ENCODE measurements around the gene ATAD3A. TPM values are rescaled to one million over a fixed set of nuclear protein-coding genes. Genes with fewer than 3 reads are reported as not detected.

Gene ATAD3A
- total RNA-seq, 1 experiment from 2014 or later: 74.7 TPM

DNA sequence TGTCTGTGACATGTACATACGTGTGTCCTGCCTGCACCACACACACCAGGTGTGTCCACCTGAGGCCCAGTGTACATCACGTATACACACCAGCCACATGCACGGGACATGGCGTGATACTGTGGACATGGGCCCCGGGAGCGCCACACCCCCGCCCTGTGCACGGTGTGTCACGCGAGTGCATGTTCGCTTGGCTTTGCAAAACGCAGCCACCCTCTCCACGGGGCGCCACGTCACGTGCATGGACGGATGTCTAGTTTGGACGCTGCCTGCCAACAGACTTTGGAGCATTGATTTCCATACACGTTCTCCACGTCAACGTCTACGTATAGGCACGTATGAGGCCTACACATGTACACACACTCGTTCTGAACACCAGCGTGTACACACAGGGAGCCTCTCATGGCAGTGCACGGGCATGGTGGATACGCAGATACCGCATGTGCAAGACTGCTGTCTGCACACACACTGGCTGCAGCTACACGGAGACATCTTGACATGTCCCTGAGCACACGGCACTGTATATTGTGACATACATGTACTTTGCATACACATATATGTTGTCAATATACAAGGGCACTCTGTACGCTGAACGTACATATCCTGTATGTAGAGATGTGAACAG is 25.8 kb downstream of the ATAD3A start:
- Histone ChIP-seq H3K36me3 (peaks cover 42% of the 10 kb centered on the region), H3K9me3 (replicated peaks) (no peaks in the 10 kb centered on the region; the same call in 1 of the 2 replicates), H3K27me3 (no peaks in the 10 kb centered on the region), H3K4me1 (no peaks in the 10 kb centered on the region), H3K4me3 (no peak overlapping the region), H3K27ac (no peak overlapping the region)
- no peak for DNase-seq

DNA sequence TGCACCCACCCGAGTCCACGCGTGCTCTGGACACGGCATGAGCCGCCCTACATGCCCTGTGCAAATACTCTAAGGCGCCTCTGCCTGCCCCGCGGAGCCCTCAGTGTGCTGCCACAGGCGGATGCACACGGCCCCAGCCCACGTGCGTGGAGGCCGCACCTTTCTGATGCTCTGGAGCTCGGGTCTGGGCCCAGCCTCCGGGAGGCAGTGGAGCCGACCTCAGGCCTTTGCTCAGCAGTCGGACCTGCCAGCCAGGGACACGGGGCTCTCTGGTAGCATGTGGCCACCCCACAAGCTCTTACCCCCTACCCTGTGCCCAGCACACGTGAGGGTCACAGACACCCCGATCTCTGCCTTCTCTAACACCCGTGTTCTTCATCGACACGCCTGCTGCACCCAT is 26.4 kb downstream of the ATAD3A start:
- no peak overlapping the region for H3K4me3 ChIP-seq
- no peaks in the 10 kb centered on the region for H3K27me3 ChIP-seq
- H3K36me3 ChIP-seq: peaks cover 44% of the 10 kb centered on the region
- no peaks in the 10 kb centered on the region; the same call in 1 of the 2 replicates for H3K9me3 ChIP-seq (replicated peaks)
- no peaks in the 10 kb centered on the region for H3K4me1 ChIP-seq
- DNase-seq: no peak
- H3K27ac ChIP-seq: no peak overlapping the region

DNA sequence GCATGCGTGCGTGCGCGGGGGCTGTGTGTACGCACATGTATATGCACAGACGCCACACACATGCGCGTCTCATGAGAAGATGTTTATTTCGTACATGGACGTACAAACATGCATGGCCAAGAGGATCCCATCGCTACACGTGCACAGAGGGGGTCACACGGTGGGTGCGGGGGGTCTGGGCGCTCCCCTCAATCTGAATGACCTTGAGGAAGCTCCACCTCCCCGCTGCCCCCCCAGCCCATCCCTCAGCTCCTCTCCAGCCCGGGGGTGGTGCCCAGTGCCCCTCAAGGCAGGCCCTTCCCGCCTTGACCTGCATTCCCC is 27.0 kb downstream of the ATAD3A start:
- Histone ChIP-seq H3K27me3 (no peaks in the 10 kb centered on the region), H3K4me1 (no peaks in the 10 kb centered on the region), H3K4me3 (no peak overlapping the region), H3K36me3 (peaks cover 48% of the 10 kb centered on the region), H3K9me3 (replicated peaks) (no peaks in the 10 kb centered on the region; the same call in 1 of the 2 replicates), H3K27ac (no peak overlapping the region)
- DNase-seq: no peak

DNA sequence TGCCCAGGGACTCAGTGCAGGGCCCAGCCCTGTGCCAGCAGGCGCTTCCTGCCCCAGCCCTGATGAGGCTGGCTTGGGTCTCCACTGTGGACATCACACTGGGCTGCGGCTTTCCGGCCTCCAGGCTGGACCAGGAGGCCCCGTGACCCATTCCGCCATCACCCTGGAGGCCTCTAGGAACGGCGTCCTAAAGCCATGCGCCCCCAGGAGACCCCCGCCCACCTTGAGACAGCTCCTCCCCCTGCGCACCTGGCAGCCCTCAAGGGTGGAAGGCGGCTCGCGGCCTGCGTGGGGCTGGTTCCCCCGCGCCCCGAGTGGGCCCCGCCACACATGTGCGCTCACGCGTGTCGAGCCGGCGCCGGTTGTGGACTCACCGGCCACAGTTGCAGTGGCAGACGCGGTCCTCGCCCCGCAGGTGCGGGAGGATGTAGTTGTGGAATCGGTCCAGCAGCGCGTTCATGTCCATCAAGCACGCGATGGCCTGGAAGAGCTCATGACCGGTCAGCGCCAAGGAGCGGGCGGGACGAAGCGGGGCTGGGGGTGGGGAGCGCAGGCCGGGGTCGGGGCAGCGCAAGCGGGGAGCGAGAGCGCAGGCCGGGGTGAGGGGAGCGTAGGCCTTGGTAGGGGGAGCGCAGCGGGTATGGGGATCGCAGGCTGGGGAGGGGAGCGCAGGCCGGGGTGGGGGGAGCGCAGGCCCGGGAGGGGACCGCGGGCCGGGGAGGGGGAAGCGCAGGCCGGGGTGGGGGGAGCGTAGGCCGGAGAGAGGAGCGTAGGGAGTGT is 27.5 kb downstream of the ATAD3A start:
- Histone ChIP-seq H3K9me3 (replicated peaks) (no peaks in the 10 kb centered on the region; the same call in 1 of the 2 replicates), H3K4me3 (no peak overlapping the region), H3K27me3 (no peaks in the 10 kb centered on the region), H3K4me1 (no peaks in the 10 kb centered on the region), H3K27ac (no peak overlapping the region), H3K36me3 (peaks cover 50% of the 10 kb centered on the region)
- DNase-seq: no peak

DNA sequence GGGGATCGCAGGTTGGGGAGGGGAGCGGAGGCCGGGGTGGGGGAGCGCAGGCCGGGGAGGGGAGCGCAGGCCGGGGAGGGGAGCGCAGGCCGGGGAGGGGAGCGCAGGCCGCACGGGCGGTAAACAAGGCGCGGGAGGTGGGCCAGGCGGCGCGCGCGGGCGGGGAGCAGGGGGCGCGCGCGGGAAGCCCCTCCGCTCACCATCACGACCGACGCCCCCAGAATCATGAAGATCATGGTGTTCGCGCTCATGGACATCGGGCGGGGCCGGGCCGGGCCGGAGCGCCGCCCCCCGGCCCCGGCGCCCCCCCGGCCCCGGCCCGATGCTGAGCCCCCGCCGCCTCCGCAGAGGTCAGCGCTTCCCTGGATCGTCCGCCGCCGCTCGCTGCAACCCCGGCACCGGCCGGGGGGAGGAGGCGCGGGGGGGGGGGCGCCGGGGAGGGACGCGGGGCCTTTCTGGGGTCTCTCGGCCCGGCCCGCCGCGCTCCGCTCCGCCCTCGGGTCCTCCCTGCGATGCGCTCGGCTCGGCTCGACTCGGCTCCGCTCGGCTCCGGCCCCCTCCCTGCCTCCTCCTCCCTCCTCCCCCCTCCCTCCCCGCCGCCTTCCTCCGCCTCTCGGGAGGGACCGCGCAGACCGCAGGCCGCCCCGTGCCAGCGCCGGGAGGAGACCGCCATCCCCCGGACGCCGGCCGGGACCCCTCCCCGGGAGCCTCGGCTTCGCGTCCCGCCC is 28.3 kb downstream of the ATAD3A start, which contains the start of gene TMEM240:
TMEM240 (minus strand) TSS at position 535 of the 728 bp plus-strand sequence; CDS start at position 257, 278 bp downstream.
- no peaks in the 10 kb centered on the region; the same call in 1 of the 2 replicates for H3K9me3 ChIP-seq (replicated peaks)
- H3K4me3 ChIP-seq: no peak within 1 kb of the TSS
- H3K27me3 ChIP-seq: no peaks in the 10 kb centered on the region
- H3K4me1 ChIP-seq: no peaks in the 10 kb centered on the region
- H3K27ac ChIP-seq: no peak within 1 kb of the TSS
- H3K36me3 ChIP-seq: peaks cover 51% of the 10 kb centered on the region
- no peak for DNase-seq

DNA sequence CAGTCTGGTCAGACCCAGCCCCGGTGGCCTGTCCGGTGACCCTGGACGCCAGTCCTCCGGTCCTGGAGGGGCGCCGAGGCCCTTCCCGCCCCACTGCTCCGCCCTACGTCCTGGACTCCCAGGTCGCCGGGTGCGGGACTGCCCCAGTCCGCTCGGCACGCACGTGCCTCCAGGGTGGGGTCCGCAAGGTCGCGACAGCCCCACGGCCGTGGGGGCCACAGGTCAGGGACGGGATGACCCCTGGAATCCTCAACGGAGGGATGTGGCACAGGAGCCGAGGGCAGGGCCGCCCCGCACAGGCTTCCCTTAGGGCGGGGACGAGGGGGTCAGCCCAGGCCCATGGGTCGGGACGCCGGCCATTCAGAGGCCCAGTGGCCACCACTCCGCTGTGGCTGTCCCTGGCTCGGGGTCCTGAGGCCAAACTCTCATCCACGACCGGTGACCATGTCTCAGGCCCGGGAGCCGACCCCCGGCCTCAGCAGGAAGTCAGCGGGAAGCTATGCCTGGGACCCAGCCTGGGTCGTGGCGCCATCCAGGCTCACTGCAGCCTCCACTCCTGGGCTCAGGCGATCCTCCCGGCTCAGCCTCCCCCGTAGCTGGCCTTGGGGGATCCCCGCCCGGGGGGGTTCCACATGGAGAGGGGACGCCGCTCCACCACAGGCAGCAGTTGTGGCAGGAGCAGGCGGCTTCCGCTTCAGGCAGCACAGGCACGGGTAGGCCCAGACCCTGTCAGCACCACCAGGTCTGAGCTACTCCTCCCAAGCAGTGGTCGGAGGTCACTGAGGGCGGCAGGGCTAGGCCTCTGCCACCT is 29.1 kb downstream of the ATAD3A start:
- H3K36me3 ChIP-seq: peaks cover 55% of the 10 kb centered on the region

DNA sequence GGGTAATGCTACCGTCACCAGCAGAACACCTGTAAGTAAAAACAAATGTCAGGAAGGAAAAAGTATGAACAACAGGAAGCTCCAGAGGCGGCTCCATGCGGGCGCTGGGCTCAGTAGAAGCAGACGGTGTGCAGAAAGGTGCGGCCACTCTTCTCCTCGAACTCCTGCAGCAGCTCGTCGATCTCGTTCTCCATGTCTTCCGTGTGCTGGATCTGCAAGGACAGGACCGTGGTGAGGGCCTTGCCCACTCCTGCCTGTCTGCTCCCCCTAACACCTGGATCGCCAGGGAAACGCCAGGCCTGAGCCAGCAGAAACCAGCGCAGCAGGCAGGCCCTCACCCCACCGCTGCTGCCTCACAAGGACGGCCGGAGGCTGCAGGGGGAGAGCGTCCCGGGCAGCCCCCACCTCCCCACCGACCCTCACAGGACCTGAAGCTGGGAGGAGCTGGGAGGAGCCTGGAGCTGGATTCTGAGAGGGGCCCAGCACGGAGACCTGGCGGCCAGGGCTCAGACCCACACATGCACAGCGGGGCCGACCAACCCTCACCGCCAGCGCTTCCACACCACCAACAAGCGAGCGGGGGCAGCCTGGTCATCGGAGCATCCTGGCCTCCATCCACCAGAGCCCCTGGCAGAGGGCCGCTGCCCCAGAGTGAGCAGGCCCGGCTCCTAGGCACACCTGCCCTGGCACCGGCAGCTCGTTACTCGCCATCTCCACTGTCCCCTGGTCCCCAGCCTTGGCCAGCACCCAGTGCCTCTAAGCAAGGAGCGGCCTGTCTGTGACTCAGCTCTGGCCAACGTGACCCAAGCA is 30.2 kb downstream of the ATAD3A start:
- Histone ChIP-seq H3K9me3 (replicated peaks) (no peaks in the 10 kb centered on the region; the same call in 1 of the 2 replicates), H3K36me3 (peaks cover 60% of the 10 kb centered on the region), H3K4me3 (no peak overlapping the region), H3K27ac (no peak overlapping the region), H3K4me1 (no peaks in the 10 kb centered on the region), H3K27me3 (no peaks in the 10 kb centered on the region)
- no peak for DNase-seq

More for the DNA sequence above, 29.1 kb downstream of the ATAD3A start:
- Histone ChIP-seq H3K9me3 (replicated peaks) (no peaks in the 10 kb centered on the region; the same call in 1 of the 2 replicates), H3K27me3 (no peaks in the 10 kb centered on the region), H3K27ac (no peak overlapping the region), H3K4me3 (no peak overlapping the region), H3K4me1 (no peaks in the 10 kb centered on the region)
- DNase-seq: no peak

DNA sequence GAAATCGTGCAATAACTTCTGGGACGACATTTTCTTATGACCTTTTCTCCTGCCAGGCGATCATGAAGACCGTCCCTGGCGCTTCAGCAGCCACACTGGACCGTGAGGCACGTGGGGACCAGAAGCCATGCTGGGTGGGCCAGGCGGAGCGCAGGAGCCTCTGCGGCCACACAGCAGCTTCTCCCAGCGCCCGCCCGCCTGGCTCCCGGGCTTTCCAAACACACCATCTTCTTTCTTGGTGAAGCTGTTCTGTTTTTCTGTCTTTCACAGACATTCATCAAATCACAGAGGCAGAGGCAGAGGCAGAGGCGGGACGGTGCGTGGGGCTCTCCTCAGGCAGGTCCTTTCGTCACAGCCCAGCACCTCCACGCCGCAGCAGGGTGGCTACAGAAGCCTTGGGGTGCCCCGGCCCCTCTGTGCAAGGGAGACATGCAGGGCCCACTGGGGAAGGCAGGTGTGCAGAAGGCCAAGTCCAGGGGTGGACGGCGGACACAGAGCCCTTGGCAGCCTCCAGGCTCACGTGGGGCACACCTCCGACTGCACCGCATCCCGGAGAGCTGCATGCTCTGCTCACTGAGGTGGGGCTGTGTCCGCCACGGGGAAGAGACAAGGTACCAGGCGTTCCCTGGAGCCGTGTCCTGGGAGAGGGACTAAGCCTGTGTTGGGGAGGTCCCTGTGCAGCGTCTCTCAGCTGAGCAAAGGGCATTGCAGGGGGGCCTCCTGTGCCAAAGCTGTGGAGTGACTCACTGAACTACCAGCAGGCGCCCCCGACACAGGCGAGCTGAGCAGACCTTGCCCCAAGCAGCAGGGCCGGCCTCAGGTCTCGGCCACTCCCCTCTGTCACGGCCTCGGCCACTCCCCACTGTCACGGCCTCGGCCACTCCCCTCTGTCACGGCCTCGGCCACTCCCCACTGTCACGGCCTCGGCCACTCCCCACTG is 31.1 kb downstream of the ATAD3A start:
- Histone ChIP-seq H3K4me1 (no peaks in the 10 kb centered on the region), H3K27me3 (no peaks in the 10 kb centered on the region), H3K9me3 (replicated peaks) (no peaks in the 10 kb centered on the region; the same call in 1 of the 2 replicates), H3K27ac (no peak overlapping the region), H3K4me3 (no peak overlapping the region), H3K36me3 (peaks cover 55% of the 10 kb centered on the region)
- DNase-seq: no peak

DNA sequence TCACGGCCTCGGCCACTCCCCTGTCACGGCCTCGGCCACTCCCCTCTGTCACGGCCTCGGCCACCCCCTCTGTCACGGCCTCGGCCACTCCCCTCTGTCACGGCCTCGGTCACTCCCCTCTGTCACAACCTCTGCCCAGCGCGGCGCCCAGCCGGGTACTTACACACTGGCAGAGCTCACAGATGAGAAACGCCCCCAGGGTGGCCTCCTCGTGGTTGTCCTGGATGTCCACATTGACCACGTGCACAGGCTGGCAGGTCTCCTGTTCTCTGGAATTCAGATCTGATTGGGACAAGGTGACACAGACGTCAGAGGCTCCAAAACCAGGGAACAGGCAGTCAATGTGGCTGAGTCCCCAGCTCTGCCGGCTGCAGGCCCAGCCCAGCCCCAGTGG is 31.7 kb downstream of the ATAD3A start:
- Histone ChIP-seq H3K9me3 (replicated peaks) (no peaks in the 10 kb centered on the region; the same call in 1 of the 2 replicates), H3K36me3 (peaks cover 53% of the 10 kb centered on the region), H3K4me1 (no peaks in the 10 kb centered on the region), H3K27me3 (no peaks in the 10 kb centered on the region), H3K27ac (no peak overlapping the region), H3K4me3 (no peak overlapping the region)
- DNase-seq: no peak

DNA sequence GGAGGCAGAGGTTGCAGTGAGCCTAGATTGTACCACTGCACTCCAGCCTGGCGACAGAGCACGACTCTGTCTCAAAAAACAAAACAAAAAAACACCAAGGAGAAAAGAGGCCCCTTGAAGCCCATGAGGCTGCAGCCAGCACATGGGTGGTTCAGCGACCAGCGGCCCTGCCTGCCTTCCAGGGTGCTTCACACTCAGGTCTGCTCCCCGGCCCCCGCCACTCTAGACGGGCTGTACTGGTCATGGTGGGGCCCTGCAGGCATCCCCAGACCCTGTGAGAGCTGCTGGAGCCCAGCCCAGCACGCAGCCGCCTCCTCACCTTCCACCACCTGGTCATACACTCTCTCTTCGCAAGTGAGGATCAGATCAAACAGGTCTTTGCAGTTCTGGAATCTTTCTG is 32.6 kb downstream of the ATAD3A start:
- Histone ChIP-seq H3K4me3 (no peak overlapping the region), H3K9me3 (replicated peaks) (no peaks in the 10 kb centered on the region; the same call in 1 of the 2 replicates), H3K4me1 (no peaks in the 10 kb centered on the region), H3K27me3 (no peaks in the 10 kb centered on the region), H3K27ac (no peak overlapping the region), H3K36me3 (peaks cover 55% of the 10 kb centered on the region)
- no peak for DNase-seq

DNA sequence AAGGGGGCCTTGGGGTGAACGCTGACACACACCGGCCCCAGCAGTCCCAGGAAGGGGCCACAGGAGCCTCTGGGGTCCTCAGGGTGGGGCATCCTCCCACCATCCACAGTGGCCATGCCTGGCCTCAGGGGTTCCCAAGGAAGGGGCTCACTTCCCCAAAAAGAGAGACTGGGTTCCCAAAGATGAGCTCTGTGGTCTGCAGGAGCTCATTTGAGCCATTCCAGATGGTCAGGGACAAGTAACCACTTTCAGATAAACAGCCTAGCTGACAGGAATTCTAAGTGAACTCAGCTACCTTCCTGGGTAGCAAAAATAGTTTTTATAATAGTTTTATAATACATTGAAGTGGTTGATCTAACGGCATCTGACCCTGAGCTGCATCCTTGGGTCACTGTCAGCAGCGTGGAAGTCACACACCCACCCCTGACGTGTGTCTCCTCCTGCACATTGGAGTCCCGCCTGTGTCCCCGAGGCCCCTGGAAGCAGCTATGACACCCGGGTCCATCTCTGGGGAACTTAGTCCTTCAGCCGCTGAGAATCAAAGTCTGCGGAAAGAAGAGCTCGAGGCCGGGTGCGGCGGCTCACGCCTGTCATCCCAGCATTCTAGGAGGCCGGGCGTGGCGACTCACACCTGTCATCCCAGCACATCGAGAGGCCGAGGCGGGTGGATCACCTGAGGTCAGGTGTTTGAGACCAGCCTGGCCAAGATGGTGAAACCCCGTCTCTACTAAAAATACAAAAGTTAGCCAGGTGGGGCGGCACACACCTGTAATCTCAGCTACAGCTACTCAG is 34.2 kb downstream of the ATAD3A start:
- H3K36me3 ChIP-seq: peaks cover 50% of the 10 kb centered on the region
- H3K4me3 ChIP-seq: no peak overlapping the region
- no peak overlapping the region for H3K27ac ChIP-seq
- no peaks in the 10 kb centered on the region for H3K9me3 ChIP-seq (replicated peaks)
- no peak for DNase-seq
- no peaks in the 10 kb centered on the region; the same call in 1 of the 2 replicates for H3K4me1 ChIP-seq
- H3K27me3 ChIP-seq: no peaks in the 10 kb centered on the region

DNA sequence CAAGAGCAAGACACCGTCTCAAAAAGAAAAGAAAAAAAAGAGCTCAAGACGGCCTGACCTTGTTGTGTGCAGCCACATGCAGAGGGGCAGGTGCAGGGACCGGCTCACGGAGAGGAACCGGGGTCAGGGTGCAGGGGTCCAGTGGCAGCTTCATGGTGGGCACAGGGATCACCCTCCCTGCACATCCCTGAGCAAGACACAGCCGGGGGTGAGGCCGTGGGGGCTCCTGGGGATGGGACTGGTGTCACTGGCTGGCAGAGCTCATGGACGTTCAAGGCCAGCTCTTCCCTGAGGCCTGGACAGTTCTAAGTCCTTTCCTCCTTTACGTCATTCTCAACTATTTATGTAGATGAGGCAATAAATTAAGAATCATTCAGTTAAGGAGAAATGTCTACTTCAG is 35.0 kb downstream of the ATAD3A start:
- Histone ChIP-seq H3K27me3 (no peaks in the 10 kb centered on the region), H3K4me1 (no peaks in the 10 kb centered on the region; the same call in 1 of the 2 replicates), H3K4me3 (no peak overlapping the region), H3K36me3 (peaks cover 41% of the 10 kb centered on the region), H3K27ac (no peak overlapping the region), H3K9me3 (replicated peaks) (no peaks in the 10 kb centered on the region)
- DNase-seq: no peak

All from SJCRH30 (cell line).